Measurements from ENCODE around the gene APBA1.

- TF ChIP-seq POLR2A (IDR thresholded peaks at IDR 0.05; ENCODE audit: control extremely low read depth in 1 of 2, low read depth in 2 of 2, low read length in 2 of 2): no peak
- no peak for TF ChIP-seq SAP30 (IDR thresholded peaks at IDR 0.05; ENCODE audit: insufficient read depth, insufficient replicate concordance, low read length)
- no peak for TF ChIP-seq POLR2AphosphoS5 (IDR thresholded peaks at IDR 0.05; ENCODE audit: low read depth, low read length)
- TF ChIP-seq CTCF (IDR thresholded peaks at IDR 0.05; ENCODE audit: control extremely low read depth in 1 of 3, insufficient read depth in 1 of 3, low read depth in 1 of 3, low read length in 3 of 3): no peak
Observed at GRCh38 chr9:69460012-69460411, 212.2 kb downstream of the APBA1 start.

Measured in H1 (cell line).